WTC11 (cell line): Measurements from ENCODE around the gene RXRB. TPM values are rescaled to one million over a fixed set of nuclear protein-coding genes. Genes with fewer than 3 reads are reported as not detected.

Experiments
- ATAC-seq: fragments of 200-7000 bp; cut with Tn5 transposase; 2 replicates; pipeline ENCODE4 v1.10.0; 2021; ENCODE audit warnings: mild to moderate bottlenecking, moderate library complexity
- CTCF ChIA-PET: fragments of 300-600 bp; sonication (Branson Sonifier 250); formaldehyde crosslinking; loops from one replicate; lab custom pipeline; 2021; ENCODE audit warnings: antibody characterized with exemption; lab: Charles Lee
- POLR2A ChIA-PET: fragments of 350-600 bp; sonication (Branson Sonifier 250); formaldehyde crosslinking; loops from one replicate; lab custom pipeline; 2021; ENCODE audit warnings: antibody characterized with exemption; lab: Charles Lee
- DNase-seq: peaks from one replicate; pipeline ENCODE4 v3.0.0; 2021; ENCODE audit warnings: low spot score
- H3K27ac Mint-ChIP-seq: 2 replicates; pipeline ENCODE4 v1.8.0; 2021; ENCODE audit warnings: mixed read lengths
- H3K27me3 Mint-ChIP-seq: 2 replicates; pipeline ENCODE4 v1.8.0; 2021; ENCODE audit warnings: low read depth, mild to moderate bottlenecking, moderate library complexity, mixed read lengths
- H3K36me3 Mint-ChIP-seq: 2 replicates; pipeline ENCODE4 v1.8.0; 2021; ENCODE audit warnings: mixed read lengths
- H3K4me1 Mint-ChIP-seq: 2 replicates; pipeline ENCODE4 v1.8.0; 2022; ENCODE audit warnings: mixed read lengths
- H3K4me3 Mint-ChIP-seq: 2 replicates; pipeline ENCODE4 v1.8.0; 2021; ENCODE audit warnings: mild to moderate bottlenecking, moderate library complexity, mixed read lengths
- H3K9me3 Mint-ChIP-seq: 2 replicates; pipeline ENCODE4 v1.8.0; 2021; ENCODE audit warnings: mixed read lengths
- ATF2 ChIP-seq: sonication (generic); formaldehyde crosslinking; IDR thresholded peaks from 2 replicates; pipeline ENCODE4 v1.8.1; 2022; ENCODE audit warnings: low read depth, missing genetic modification reagents, borderline replicate concordance
- CREB1 ChIP-seq: sonication (generic); formaldehyde crosslinking; IDR thresholded peaks from 2 replicates; pipeline ENCODE4 v1.8.0; 2023; ENCODE audit warnings: mild to moderate bottlenecking, missing genetic modification reagents
- ERG ChIP-seq: fragments of 250-450 bp; sonication (Bioruptor Pico); IDR thresholded peaks from 2 replicates; pipeline ENCODE4 v1.8.0; 2021; ENCODE audit warnings: mild to moderate bottlenecking
- MLX ChIP-seq: sonication (generic); formaldehyde crosslinking; IDR thresholded peaks from 2 replicates; pipeline ENCODE4 v1.8.1; 2023; ENCODE audit warnings: mild to moderate bottlenecking, missing genetic modification reagents, moderate library complexity
- NFE2L1 ChIP-seq: sonication (generic); formaldehyde crosslinking; IDR thresholded peaks from 2 replicates; pipeline ENCODE4 v1.8.1; 2023; ENCODE audit warnings: missing genetic modification reagents
- SMAD3 ChIP-seq: sonication (generic); formaldehyde crosslinking; IDR thresholded peaks from 2 replicates; pipeline ENCODE4 v1.8.0; 2022; ENCODE audit warnings: missing genetic modification reagents, mild to moderate bottlenecking, borderline replicate concordance
- SP1 ChIP-seq: sonication (generic); formaldehyde crosslinking; conservative IDR thresholded peaks from 2 replicates; pipeline ENCODE4 v1.8.1; 2022; ENCODE audit warnings: missing genetic modification reagents
- STAT6 ChIP-seq: sonication (generic); formaldehyde crosslinking; conservative IDR thresholded peaks from 2 replicates; pipeline ENCODE4 v1.8.1; 2023; ENCODE audit warnings: mild to moderate bottlenecking, low read depth, missing genetic modification reagents, moderate library complexity
- TEAD4 ChIP-seq: sonication (generic); formaldehyde crosslinking; IDR thresholded peaks from 2 replicates; pipeline ENCODE4 v1.8.0; 2022; ENCODE audit warnings: mild to moderate bottlenecking, missing genetic modification reagents
- USF1 ChIP-seq: sonication (generic); formaldehyde crosslinking; IDR thresholded peaks from 2 replicates; pipeline ENCODE4 v1.8.0; 2022; ENCODE audit warnings: mild to moderate bottlenecking, missing genetic modification reagents
- ZNF138 ChIP-seq: sonication (generic); formaldehyde crosslinking; conservative IDR thresholded peaks from 2 replicates; pipeline ENCODE4 v1.8.1; 2022; ENCODE audit warnings: mild to moderate bottlenecking, moderate library complexity, missing genetic modification reagents
- ZNF671 ChIP-seq: fragments of 250-450 bp; sonication (Bioruptor Pico); IDR thresholded peaks from 2 replicates; pipeline ENCODE4 v1.8.0; 2021; ENCODE audit warnings: mild to moderate bottlenecking
- total RNA-seq: library from RNA; stranded (reverse); gene quantifications from 3 replicates; pipeline ENCODE4 v1.2.3, GENCODE V29; 2021
- TF ChIP-seq, protein P1 (sequence below): sonication (generic); formaldehyde crosslinking; IDR thresholded peaks from 2 replicates; pipeline ENCODE4 v1.8.0; 2023; ENCODE audit warnings: missing genetic modification reagents, mild to moderate bottlenecking, borderline replicate concordance
- TF ChIP-seq, protein P2 (sequence below): fragments of 250-450 bp; sonication (Bioruptor Pico); IDR thresholded peaks from 2 replicates; pipeline ENCODE4 v1.9.0; 2021; ENCODE audit warnings: mild to moderate bottlenecking, borderline replicate concordance
- TF ChIP-seq, protein P3 (sequence below): sonication (generic); formaldehyde crosslinking; IDR thresholded peaks from 2 replicates; pipeline ENCODE4 v1.8.0; 2023; ENCODE audit warnings: mild to moderate bottlenecking, missing genetic modification reagents
- TF ChIP-seq, protein P4 (sequence below): sonication (generic); formaldehyde crosslinking; IDR thresholded peaks from 2 replicates; pipeline ENCODE4 v1.8.0; 2022; ENCODE audit warnings: mild to moderate bottlenecking, missing genetic modification reagents

The RXRB gene
- total RNA-seq, 1 experiment from 2014 or later, result 24.5 TPM

- Mint-ChIP-seq H3K4me3 (no peak overlapping the region), H3K36me3 (peaks cover 12% of the 10 kb centered on the region), H3K27me3 (peaks cover 61% of the 10 kb centered on the region), H3K4me1 (peaks cover 50% of the 10 kb centered on the region), H3K9me3 (no peaks in the 10 kb centered on the region), H3K27ac (no peak overlapping the region)
- CTCF ChIA-PET, result interaction anchor here (0.6 to 5.7 kb wide), 7 partner anchors 14 to 278 kb away, joined by 3 to 83 read pairs (median 3); partner anchors contain the start of gene B3GALT4
- no peak for DNase-seq
- ATAC-seq, result no peak
- POLR2A ChIA-PET, result no interaction called here
- no peak for TF ChIP-seq STAT6 (CRISPR knock-in tag)
- no peak for TF ChIP-seq MLX (CRISPR knock-in tag)
- no peak for TF ChIP-seq SP1 (CRISPR knock-in tag)
- TF ChIP-seq ZNF138 (CRISPR knock-in tag), result no peak
- TF ChIP-seq, protein P1, sequence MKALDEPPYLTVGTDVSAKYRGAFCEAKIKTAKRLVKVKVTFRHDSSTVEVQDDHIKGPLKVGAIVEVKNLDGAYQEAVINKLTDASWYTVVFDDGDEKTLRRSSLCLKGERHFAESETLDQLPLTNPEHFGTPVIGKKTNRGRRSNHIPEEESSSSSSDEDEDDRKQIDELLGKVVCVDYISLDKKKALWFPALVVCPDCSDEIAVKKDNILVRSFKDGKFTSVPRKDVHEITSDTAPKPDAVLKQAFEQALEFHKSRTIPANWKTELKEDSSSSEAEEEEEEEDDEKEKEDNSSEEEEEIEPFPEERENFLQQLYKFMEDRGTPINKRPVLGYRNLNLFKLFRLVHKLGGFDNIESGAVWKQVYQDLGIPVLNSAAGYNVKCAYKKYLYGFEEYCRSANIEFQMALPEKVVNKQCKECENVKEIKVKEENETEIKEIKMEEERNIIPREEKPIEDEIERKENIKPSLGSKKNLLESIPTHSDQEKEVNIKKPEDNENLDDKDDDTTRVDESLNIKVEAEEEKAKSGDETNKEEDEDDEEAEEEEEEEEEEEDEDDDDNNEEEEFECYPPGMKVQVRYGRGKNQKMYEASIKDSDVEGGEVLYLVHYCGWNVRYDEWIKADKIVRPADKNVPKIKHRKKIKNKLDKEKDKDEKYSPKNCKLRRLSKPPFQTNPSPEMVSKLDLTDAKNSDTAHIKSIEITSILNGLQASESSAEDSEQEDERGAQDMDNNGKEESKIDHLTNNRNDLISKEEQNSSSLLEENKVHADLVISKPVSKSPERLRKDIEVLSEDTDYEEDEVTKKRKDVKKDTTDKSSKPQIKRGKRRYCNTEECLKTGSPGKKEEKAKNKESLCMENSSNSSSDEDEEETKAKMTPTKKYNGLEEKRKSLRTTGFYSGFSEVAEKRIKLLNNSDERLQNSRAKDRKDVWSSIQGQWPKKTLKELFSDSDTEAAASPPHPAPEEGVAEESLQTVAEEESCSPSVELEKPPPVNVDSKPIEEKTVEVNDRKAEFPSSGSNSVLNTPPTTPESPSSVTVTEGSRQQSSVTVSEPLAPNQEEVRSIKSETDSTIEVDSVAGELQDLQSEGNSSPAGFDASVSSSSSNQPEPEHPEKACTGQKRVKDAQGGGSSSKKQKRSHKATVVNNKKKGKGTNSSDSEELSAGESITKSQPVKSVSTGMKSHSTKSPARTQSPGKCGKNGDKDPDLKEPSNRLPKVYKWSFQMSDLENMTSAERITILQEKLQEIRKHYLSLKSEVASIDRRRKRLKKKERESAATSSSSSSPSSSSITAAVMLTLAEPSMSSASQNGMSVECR (CRISPR knock-in tag), result no peak
- TF ChIP-seq USF1, result no peak
- no peak for TF ChIP-seq ZNF671 (CRISPR knock-in tag)
- TF ChIP-seq, protein P2, sequence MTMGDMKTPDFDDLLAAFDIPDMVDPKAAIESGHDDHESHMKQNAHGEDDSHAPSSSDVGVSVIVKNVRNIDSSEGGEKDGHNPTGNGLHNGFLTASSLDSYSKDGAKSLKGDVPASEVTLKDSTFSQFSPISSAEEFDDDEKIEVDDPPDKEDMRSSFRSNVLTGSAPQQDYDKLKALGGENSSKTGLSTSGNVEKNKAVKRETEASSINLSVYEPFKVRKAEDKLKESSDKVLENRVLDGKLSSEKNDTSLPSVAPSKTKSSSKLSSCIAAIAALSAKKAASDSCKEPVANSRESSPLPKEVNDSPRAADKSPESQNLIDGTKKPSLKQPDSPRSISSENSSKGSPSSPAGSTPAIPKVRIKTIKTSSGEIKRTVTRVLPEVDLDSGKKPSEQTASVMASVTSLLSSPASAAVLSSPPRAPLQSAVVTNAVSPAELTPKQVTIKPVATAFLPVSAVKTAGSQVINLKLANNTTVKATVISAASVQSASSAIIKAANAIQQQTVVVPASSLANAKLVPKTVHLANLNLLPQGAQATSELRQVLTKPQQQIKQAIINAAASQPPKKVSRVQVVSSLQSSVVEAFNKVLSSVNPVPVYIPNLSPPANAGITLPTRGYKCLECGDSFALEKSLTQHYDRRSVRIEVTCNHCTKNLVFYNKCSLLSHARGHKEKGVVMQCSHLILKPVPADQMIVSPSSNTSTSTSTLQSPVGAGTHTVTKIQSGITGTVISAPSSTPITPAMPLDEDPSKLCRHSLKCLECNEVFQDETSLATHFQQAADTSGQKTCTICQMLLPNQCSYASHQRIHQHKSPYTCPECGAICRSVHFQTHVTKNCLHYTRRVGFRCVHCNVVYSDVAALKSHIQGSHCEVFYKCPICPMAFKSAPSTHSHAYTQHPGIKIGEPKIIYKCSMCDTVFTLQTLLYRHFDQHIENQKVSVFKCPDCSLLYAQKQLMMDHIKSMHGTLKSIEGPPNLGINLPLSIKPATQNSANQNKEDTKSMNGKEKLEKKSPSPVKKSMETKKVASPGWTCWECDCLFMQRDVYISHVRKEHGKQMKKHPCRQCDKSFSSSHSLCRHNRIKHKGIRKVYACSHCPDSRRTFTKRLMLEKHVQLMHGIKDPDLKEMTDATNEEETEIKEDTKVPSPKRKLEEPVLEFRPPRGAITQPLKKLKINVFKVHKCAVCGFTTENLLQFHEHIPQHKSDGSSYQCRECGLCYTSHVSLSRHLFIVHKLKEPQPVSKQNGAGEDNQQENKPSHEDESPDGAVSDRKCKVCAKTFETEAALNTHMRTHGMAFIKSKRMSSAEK (CRISPR knock-in tag), result no peak
- no peak for TF ChIP-seq NFE2L1 (CRISPR knock-in tag)
- TF ChIP-seq ATF2 (CRISPR knock-in tag), result no peak
- no peak for TF ChIP-seq SMAD3
- TF ChIP-seq, protein P3, sequence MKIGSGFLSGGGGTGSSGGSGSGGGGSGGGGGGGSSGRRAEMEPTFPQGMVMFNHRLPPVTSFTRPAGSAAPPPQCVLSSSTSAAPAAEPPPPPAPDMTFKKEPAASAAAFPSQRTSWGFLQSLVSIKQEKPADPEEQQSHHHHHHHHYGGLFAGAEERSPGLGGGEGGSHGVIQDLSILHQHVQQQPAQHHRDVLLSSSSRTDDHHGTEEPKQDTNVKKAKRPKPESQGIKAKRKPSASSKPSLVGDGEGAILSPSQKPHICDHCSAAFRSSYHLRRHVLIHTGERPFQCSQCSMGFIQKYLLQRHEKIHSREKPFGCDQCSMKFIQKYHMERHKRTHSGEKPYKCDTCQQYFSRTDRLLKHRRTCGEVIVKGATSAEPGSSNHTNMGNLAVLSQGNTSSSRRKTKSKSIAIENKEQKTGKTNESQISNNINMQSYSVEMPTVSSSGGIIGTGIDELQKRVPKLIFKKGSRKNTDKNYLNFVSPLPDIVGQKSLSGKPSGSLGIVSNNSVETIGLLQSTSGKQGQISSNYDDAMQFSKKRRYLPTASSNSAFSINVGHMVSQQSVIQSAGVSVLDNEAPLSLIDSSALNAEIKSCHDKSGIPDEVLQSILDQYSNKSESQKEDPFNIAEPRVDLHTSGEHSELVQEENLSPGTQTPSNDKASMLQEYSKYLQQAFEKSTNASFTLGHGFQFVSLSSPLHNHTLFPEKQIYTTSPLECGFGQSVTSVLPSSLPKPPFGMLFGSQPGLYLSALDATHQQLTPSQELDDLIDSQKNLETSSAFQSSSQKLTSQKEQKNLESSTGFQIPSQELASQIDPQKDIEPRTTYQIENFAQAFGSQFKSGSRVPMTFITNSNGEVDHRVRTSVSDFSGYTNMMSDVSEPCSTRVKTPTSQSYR (CRISPR knock-in tag), result no peak
- TF ChIP-seq CREB1 (CRISPR knock-in tag), result no peak
- TF ChIP-seq TEAD4 (CRISPR knock-in tag), result no peak
- TF ChIP-seq ERG (CRISPR knock-in tag), result no peak
- TF ChIP-seq, protein P4, sequence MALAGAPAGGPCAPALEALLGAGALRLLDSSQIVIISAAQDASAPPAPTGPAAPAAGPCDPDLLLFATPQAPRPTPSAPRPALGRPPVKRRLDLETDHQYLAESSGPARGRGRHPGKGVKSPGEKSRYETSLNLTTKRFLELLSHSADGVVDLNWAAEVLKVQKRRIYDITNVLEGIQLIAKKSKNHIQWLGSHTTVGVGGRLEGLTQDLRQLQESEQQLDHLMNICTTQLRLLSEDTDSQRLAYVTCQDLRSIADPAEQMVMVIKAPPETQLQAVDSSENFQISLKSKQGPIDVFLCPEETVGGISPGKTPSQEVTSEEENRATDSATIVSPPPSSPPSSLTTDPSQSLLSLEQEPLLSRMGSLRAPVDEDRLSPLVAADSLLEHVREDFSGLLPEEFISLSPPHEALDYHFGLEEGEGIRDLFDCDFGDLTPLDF (CRISPR knock-in tag), result no peak
Observed at GRCh38 chr6:33211136-33211535, 10.7 kb upstream of the RXRB start.
